ENCODE results near the gene SGCD.

DNA sequence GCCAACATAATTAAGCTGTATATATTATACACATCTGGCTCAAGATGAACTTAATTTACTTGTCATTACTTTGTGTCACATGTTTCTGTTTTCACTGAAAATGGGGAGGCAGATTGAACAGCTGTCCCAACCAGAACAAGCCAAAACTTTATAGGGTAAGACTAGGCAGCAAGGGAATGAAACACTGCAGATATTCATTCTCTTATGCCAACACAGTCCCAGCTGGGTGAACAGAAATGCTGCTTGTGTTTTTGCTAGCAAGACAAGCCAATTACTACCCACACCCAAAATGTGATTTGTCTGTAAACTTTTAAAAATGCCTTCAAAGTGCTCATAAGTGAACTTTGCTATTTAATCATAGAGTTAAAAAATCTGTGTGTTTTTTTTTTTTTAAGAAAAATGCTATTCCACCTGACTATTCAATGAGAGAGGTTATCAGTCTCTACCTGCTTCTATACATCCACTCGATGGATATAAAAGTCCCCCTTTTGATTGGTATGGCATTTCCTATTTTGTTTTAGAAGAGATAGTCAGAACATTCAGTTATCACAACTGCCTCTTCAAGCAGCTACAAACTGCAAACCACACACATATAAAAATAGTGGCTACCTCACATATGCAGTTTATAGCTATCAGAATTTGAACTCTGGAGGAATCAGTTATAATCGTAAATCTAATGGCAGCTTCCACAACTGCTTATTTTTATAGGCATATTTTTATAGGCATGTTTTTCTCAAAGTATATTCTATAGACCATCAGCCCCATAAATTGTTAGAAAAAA is 431.2 kb downstream of the SGCD start:
- TF ChIP-seq, protein P1, sequence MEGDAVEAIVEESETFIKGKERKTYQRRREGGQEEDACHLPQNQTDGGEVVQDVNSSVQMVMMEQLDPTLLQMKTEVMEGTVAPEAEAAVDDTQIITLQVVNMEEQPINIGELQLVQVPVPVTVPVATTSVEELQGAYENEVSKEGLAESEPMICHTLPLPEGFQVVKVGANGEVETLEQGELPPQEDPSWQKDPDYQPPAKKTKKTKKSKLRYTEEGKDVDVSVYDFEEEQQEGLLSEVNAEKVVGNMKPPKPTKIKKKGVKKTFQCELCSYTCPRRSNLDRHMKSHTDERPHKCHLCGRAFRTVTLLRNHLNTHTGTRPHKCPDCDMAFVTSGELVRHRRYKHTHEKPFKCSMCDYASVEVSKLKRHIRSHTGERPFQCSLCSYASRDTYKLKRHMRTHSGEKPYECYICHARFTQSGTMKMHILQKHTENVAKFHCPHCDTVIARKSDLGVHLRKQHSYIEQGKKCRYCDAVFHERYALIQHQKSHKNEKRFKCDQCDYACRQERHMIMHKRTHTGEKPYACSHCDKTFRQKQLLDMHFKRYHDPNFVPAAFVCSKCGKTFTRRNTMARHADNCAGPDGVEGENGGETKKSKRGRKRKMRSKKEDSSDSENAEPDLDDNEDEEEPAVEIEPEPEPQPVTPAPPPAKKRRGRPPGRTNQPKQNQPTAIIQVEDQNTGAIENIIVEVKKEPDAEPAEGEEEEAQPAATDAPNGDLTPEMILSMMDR (IDR thresholded peaks at IDR 0.05; ENCODE audit: insufficient read depth, low read length): no peak
- TF ChIP-seq POLR2AphosphoS5 (IDR thresholded peaks at IDR 0.05; ENCODE audit: low read depth): no peak
